ENCODE results near the gene GPD1.

Gene GPD1

DNA sequence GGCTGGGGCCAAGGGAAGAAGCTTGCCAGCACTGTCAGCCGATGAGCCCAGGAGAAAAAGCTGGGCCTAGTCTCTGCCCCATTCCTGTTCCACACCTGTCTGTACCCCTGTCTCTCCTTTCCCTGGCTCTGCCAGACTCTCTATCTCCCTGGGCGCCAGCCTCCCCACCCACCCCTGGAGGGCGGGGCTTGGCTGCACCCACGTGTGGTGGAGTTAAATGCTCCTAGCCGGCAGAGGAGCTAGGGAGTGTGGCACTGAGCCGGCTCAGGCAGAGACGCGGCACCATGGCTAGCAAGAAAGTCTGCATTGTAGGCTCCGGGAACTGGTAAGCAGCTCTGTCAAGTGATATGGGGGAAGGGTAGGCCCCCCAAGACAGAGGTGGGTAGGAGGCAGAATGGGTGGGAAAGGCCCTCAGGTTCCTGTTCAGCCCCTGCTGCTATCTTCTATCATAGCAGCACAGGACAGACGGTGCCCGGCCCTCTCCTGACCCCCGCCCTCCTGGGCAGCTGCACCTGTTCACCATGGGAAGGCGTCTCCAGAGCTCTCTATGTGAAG lies at the start of gene GPD1:
Gene GPD1, plus strand, starts transcription at position 242 of the 555 bp plus-strand sequence. Its CDS starts 43 bp downstream, at position 285.
- no peak for DNase-seq (ENCODE audit: low read depth, low spot score)

DNA sequence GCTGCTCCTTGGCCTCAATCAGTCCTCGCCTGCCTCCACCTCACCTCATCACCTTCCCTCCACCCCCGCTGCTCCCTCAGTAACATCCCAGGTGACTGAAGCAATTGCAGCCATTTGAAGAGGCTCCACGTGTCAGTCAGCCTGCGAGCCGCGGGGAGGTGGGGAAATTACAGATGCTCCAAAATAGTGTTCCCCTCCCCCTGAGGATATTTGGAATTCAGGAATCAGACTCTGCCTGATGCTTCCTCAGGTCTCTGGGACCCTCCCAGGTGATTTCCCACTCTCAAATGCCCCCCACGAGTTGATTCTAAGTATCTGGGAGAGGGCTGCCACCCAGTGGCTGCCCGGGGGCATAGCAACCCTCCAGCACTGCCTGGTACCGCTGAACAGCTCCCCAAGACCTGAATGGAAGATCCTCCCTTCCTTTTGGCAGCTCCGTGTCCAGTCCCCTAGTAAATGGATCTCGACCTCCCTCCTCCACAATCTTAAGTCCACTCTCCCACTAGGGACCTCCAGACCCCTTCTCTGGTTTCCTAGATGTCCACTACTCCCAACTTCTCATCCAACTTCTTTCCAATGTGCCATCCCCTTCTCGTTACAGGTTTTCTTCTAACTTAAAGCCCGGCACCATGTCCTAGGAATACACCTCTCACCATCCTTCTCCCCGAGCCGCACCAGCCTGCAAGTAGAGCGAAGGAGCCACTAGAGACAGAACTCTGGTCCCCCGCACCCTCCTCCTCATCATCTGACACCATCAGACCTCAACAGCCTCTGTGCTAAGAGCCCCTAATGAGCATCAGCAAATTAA lies 47.8 kb upstream of the GPD1 start:
- no peak for DNase-seq (ENCODE audit: low read depth, low spot score)

DNA sequence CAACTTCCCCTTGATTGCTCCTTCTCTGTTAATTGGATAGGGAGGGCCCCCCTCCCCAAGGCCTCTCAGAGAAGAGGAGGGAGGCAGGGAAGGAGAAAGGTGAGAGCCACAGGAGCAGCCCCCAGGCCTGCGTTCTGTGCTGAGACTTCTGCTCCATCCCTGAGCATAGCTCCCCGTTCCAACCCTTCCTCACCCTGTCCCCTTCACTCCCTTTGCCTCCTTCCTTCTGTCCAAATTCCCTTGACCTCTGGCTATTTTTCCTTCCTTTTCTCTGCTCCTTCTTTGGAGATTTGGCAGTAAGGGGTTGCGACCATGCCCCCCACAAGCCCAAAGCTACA lies 47.2 kb upstream of the GPD1 start:
- no peak for DNase-seq (ENCODE audit: low read depth, low spot score)

DNA sequence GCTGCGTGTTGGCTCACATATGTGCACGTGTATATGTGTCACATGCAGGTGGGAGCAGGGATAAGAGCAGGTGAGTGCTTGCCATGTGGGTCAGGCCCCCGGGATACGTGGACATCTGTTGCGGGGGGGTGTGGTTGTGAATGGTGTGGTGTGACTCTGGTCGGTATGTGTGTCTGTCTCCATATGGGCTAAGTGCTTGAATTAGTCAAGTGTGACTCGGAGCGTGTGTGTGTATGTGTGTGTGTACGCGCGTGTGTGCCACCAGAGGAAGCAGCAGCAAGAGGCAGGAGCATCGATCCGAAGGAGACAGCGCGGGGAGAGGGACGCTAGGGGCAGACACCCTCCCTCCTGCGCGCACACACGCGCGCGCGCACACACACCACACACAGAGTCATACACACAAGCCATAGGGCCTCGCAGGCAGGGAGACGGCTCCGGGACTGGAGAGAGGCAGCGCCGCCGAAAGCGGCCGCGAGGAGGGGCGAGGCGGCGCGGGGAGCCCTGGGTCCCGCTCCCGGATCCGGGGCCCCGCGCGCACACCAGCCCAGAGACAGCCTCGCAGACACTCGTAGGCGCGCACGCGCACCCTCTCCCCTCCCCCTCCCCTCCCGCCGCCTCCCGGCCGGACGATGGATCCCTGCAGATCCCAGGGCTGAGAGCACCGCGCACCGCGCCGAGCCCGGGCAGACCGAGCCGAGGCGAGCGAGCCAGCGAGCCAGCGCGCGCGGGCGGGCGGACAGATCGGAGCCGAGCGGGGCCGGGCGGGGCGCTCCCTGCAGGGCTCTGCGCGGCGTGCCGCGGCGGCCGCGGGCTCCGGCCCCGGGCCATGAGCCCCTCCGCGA lies 46.6 kb upstream of the GPD1 start, which contains the start of gene ASIC1:
Gene ASIC1, plus strand, starts transcription at position 597 of the 842 bp plus-strand sequence. CDS start 1,171 bp downstream, outside the sequence.
- DNase-seq (ENCODE audit: low read depth, low spot score): no peak

GRCh38 chr12:50057896-50058670 lies 45.7 kb upstream of the GPD1 start:
- no peak for DNase-seq (ENCODE audit: low read depth, low spot score)

- no peak for DNase-seq (ENCODE audit: low read depth, low spot score)
Observed at GRCh38 chr12:50058743-50059312, 45.0 kb upstream of the GPD1 start.

- no peak for DNase-seq (ENCODE audit: low read depth, low spot score)
Observed at GRCh38 chr12:50059440-50060119, 44.2 kb upstream of the GPD1 start.

GRCh38 chr12:50060120-50060468 lies 43.7 kb upstream of the GPD1 start:
- no peak for DNase-seq (ENCODE audit: low read depth, low spot score)

DNA sequence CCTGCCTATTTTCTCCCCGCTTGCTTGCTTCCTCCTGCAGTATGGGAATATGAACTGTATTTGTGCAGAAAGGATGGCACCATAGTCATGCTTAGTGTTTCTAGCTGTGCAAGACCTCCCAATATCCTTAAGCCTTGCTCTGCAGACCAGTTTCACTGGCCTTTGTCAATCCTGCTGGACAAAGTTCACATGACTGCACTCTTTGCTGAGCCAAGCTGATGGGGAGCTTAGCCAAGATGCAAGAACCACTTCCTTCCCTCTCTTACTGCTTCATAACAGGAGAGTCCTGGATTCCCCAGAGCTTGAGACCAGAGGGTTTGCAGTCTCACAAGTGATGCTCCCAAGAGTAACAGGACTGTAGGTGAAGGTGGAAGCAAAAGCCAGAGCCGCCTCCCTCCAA lies 42.6 kb upstream of the GPD1 start:
- no peak for DNase-seq (ENCODE audit: low read depth, low spot score)

GRCh38 chr12:50061946-50062686 lies 41.7 kb upstream of the GPD1 start:
- DNase-seq (ENCODE audit: low read depth, low spot score): no peak

- no peak for DNase-seq (ENCODE audit: low read depth, low spot score)
Observed at GRCh38 chr12:50062728-50063460, 40.9 kb upstream of the GPD1 start.

DNA sequence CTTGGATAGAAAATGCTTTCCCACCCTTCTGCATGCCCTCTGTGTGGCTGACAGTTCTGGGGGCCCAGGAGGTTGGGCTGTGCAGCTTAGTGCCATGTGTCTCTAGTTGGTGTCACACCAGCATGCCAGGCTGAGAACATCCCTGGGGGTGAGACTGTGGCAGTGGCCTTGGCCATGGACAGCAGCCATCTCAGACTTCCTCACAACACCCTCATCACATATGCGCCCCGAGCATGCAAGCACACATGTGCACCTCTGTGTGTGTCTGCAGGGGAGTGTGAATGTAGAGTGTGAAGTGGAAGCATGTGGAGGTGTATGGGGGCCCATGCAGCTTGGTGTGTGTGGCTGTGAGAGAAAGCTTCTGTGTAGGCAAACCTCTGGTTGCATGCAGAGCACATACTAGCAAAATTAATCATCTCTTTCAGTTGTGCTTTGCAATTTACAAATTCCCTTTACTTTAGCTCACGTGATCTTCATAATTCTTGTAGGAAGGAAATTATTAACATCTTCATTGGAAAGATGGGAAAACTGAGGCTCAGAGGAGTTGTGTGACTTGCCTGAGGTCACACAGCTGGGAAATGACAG lies 38.0 kb upstream of the GPD1 start:
- no peak for DNase-seq (ENCODE audit: low read depth, low spot score)

DNA sequence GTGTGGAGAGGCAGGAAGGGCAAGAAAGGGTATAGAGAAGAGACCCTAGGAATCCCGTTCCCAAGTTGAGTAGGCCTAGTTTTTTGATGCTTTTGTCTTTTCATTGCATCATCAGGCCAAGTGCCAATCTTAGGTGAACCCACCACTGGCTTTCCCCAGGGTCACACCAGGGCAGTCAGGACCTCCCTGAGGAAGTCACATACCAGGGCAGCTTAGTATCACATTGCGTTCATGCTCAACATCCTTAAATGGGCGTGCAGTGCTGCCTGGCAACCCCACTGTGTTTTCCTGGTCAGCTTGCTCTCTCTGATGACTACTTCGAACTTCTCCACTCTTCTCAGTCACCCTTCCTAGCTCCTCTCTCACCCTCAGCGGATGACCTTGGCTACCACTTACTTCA lies 37.4 kb upstream of the GPD1 start:
- DNase-seq (ENCODE audit: low read depth, low spot score): no peak

DNA sequence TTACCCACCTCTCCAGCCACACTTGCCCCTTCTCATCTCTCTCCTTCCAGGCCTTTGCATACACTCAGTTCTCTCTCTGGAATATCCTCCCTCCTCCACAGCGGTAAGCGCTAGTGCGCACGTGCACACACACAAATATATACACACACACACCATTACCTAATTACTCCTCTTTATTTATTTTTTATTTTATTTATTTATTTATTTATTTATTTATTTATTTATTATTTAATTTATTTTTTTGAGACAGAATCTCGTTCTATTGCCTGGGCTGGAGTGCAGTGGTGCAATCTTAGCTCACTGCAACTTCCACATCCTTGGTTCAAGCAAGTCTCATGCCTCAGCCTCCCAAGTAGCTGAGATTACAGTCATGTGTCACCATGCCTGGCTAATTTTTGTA lies 34.7 kb upstream of the GPD1 start:
- DNase-seq (ENCODE audit: low read depth, low spot score): no peak

GRCh38 chr12:50069539-50069938 lies 34.3 kb upstream of the GPD1 start:
- DNase-seq (ENCODE audit: low read depth, low spot score): no peak

DNA sequence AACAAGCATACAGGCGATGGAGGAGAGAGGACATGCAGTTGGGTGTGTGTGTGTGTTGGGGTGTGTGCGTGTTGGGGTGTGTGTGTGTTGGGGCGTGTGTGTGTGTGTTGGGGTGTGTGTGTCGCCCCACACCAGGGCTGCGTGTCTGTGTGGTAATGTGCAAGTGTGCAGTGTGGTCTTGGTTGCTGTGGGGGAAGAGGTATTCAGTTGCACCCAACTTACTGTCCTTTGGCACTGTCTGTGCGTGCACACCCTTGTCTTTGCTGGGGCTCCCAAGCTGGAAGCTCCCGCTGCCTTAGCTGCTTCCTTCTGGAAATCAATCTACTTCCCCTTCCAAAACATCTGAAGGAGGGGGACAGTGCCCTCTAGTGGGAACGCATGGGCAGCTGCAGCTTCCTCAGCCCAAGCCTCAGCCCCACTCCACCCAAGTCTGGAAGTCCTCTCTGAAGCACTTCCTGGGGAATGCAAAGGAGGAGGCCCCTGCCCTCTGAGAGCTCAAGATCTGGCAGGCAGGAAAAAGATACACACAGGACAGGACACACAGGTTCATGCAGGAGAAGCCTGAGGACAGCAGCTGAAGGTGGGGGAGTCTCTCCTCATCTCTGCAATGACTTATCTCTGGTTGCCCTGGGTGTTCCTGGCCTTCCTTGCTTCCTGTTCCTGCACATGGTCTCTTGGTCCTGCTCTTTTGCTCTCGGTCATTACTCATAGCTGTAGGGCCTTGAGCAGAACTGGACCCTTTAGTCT lies 33.3 kb upstream of the GPD1 start:
- peak; percentile 52 for DNase-seq (ENCODE audit: low read depth, low spot score)

GRCh38 chr12:50072198-50072907 lies 31.5 kb upstream of the GPD1 start:
- DNase-seq (ENCODE audit: low read depth, low spot score): no peak

DNA sequence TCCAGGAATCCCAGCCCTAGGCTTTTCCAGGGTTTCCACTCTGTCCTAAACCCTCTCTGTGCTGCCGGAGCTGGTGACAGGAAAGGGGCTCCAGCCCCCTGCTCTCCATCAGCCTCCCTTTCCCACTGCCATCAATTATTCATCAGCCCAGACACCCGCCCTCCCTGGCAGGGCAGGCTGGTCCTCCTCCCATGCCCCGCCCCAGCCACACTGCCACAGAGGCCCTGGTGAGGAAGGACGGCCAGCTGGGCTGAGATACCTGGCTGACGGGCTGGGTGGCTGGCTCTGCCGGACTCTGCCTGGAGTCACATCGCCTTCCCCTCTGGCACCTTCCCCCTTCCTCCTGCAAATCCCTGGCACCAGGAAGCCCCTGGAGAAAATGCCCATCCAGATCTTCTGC lies 30.6 kb upstream of the GPD1 start:
- no peak for DNase-seq (ENCODE audit: low read depth, low spot score)

Measured in brain pericyte (primary cell).